SK-N-SH (cell line): Measurements from ENCODE around the gene ADAMTS3. TPM values are rescaled to one million over a fixed set of nuclear protein-coding genes. Genes with fewer than 3 reads are reported as not detected.

Experiments
- CTCF ChIA-PET: fragments of 300-600, 350-600 bp; formaldehyde crosslinking; extraction: SDS; loops from one replicate; lab custom pipeline; 2021; lab: Yijun Ruan, JAX
- POLR2A ChIA-PET: fragments of 350-600 bp; sonication (Branson Sonifier 250); formaldehyde crosslinking; extraction: SDS; loops from one replicate; lab custom pipeline; 2020; ENCODE audit warnings: antibody characterized with exemption, inconsistent platforms; lab: Yijun Ruan, JAX
- DNase-seq: peaks from one replicate; pipeline ENCODE4 v3.0.0; 2012
- H2AFZ ChIP-seq: fragments of 200-600 bp; sonication (generic); 2 replicates; pipeline ENCODE4 v1.8.1; 2016; ENCODE audit warnings: antibody characterized with exemption, mild to moderate bottlenecking, low read depth
- H3F3A ChIP-seq: fragments of 200-600 bp; sonication (generic); replicated peaks from 2 replicates; pipeline ENCODE3; 2016; ENCODE audit warnings: antibody characterized with exemption, mild to moderate bottlenecking; ENCODE audit not compliant: insufficient read depth
- H3K27ac ChIP-seq, 2 experiments: fragments of 200-500 bp in 1 of 2; fragments of 200-600 bp in 1 of 2; sonication (Bioruptor generic) in 1 of 2; sonication (generic), shearing (Covaris generic) in 1 of 2; 2 replicates each; pipeline versions ENCODE4 v1.5.1 to v1.6.1; 2014 to 2016; ENCODE audit warnings: low read depth in 2 of 2, inconsistent platforms in 1 of 2, low read length in 1 of 2, mild to moderate bottlenecking in 1 of 2, mixed read lengths in 1 of 2
- H3K27me3 ChIP-seq: fragments of 200-600 bp; sonication (generic), shearing (Covaris generic); 2 replicates; pipeline ENCODE4 v1.6.1; 2016; ENCODE audit warnings: mixed run types; ENCODE audit not compliant: insufficient read depth
- H3K36me3 ChIP-seq, 2 experiments: fragments of 200-500 bp in 1 of 2; fragments of 200-600 bp in 1 of 2; sonication (Bioruptor generic) in 1 of 2; sonication (generic) in 1 of 2; replicated peaks in 1 of 2; 2 replicates each; pipeline versions ENCODE3 to v1.5.1; 2014 to 2016; ENCODE audit warnings: low read length in 1 of 2, mild to moderate bottlenecking in 1 of 2; ENCODE audit not compliant: insufficient read depth in 2 of 2, control insufficient read depth in 1 of 2
- H3K4me1 ChIP-seq, 2 experiments: fragments of 200-500 bp in 1 of 2; fragments of 200-600 bp in 1 of 2; sonication (Bioruptor generic) in 1 of 2; sonication (generic), shearing (Covaris generic) in 1 of 2; 2 replicates each; pipeline versions ENCODE4 v1.5.1 to v1.6.1; 2014 to 2016; ENCODE audit warnings: low read depth in 1 of 2, low read length in 1 of 2, mixed run types in 1 of 2; ENCODE audit not compliant: insufficient read depth in 2 of 2, control insufficient read depth in 1 of 2
- H3K4me2 ChIP-seq: fragments of 200-600 bp; sonication (generic), shearing (Covaris generic); 2 replicates; pipeline ENCODE4 v1.6.1; 2017; ENCODE audit warnings: mixed run types
- H3K4me3 ChIP-seq, 2 experiments: fragments of 200-500 bp in 1 of 2; fragments of 200-600 bp in 1 of 2; sonication (Bioruptor generic) in 1 of 2; sonication (generic), shearing (Covaris generic) in 1 of 2; 2 replicates each; pipeline versions ENCODE4 v1.5.1 to v1.8.1; 2014 to 2016; ENCODE audit warnings: low read depth in 2 of 2, inconsistent platforms in 1 of 2, low read length in 1 of 2, mild to moderate bottlenecking in 1 of 2, mixed read lengths in 1 of 2, moderate library complexity in 1 of 2
- H3K79me2 ChIP-seq: fragments of 200-600 bp; sonication (generic); 2 replicates; pipeline ENCODE4 v1.8.1; 2017; ENCODE audit warnings: mild to moderate bottlenecking; ENCODE audit not compliant: insufficient read depth
- H3K9ac ChIP-seq: fragments of 200-600 bp; sonication (generic); 2 replicates; pipeline ENCODE4 v1.6.1; 2017; ENCODE audit warnings: mixed run types
- H3K9me2 ChIP-seq: fragments of 200-600 bp; sonication (generic); 2 replicates; pipeline ENCODE4 v1.6.1; 2017; ENCODE audit warnings: mixed run types
- H3K9me3 ChIP-seq: fragments of 200-600 bp; sonication (generic); 2 replicates; pipeline ENCODE4 v1.6.1; 2017; ENCODE audit warnings: mixed run types, mild to moderate bottlenecking, moderate library complexity
- H4K20me1 ChIP-seq: fragments of 200-600 bp; sonication (generic); 2 replicates; pipeline ENCODE4 v1.6.1; 2017; ENCODE audit warnings: mild to moderate bottlenecking, mixed run types; ENCODE audit not compliant: insufficient read depth
- ELF1 ChIP-seq: IDR thresholded peaks from 2 replicates; pipeline ENCODE4 v1.4.0; 2012
- EZH2phosphoT487 ChIP-seq: fragments of 200-600 bp; sonication (generic); IDR thresholded peaks from 2 replicates; pipeline ENCODE4 v1.6.1; 2017; ENCODE audit warnings: low read depth, mixed run types, mild to moderate bottlenecking, antibody characterized with exemption, moderate library complexity, borderline replicate concordance
- GABPA ChIP-seq: IDR thresholded peaks from 2 replicates; pipeline ENCODE4 v1.4.0; 2012; ENCODE audit warnings: low read depth, mild to moderate bottlenecking
- JUND ChIP-seq: IDR thresholded peaks from 2 replicates; pipeline ENCODE4 v1.4.0; 2012
- MXI1 ChIP-seq: IDR thresholded peaks from 2 replicates; pipeline ENCODE4 v1.6.1; 2012; ENCODE audit warnings: mild to moderate bottlenecking, low read depth, low read length, improper control_type of control experiment
- NFIC ChIP-seq: IDR thresholded peaks from 2 replicates; pipeline ENCODE4 v1.4.0; 2012; ENCODE audit warnings: borderline replicate concordance
- NRF1 ChIP-seq: IDR thresholded peaks from 2 replicates; pipeline ENCODE4 v1.6.1; 2012; ENCODE audit warnings: low read depth, mild to moderate bottlenecking, low read length
- RXRA ChIP-seq: IDR thresholded peaks from 2 replicates; pipeline ENCODE4 v1.4.0; 2012; ENCODE audit warnings: low read depth, mild to moderate bottlenecking, borderline replicate concordance
- TAF1 ChIP-seq: IDR thresholded peaks from 2 replicates; pipeline ENCODE4 v1.6.1; 2012; ENCODE audit warnings: low read depth, mild to moderate bottlenecking, low read length, moderate library complexity, borderline replicate concordance
- TCF12 ChIP-seq: IDR thresholded peaks from 2 replicates; pipeline ENCODE4 v1.4.0; 2012
- WGBS: methylation state at CpG from one replicate; pipeline ENCODE4 v1.1.6; 2017; ENCODE audit warnings: low lambda C conversion rate; 5-methylcytosine and 5-hydroxymethylcytosine counted together
- polyA plus RNA-seq, 3 experiments: library from polyadenylated mRNA; depleted of rRNA; stranded (reverse); fragments of >200 nt; gene quantifications; 2 replicates each; pipeline ENCODE4 v1.2.3, GENCODE V29; 2012
- TF ChIP-seq, protein P1 (sequence below): IDR thresholded peaks from 2 replicates; pipeline ENCODE4 v1.4.0; 2012; ENCODE audit warnings: low read depth, borderline replicate concordance
- TF ChIP-seq, protein P2 (sequence below): IDR thresholded peaks from 2 replicates; pipeline ENCODE4 v1.6.1; 2012; ENCODE audit warnings: mild to moderate bottlenecking, low read depth, low read length, moderate library complexity

Gene ADAMTS3
- polyA plus RNA-seq, 1 of the 3 experiments (the other 2 are of a cell fraction), result 0.99 TPM

DNA sequence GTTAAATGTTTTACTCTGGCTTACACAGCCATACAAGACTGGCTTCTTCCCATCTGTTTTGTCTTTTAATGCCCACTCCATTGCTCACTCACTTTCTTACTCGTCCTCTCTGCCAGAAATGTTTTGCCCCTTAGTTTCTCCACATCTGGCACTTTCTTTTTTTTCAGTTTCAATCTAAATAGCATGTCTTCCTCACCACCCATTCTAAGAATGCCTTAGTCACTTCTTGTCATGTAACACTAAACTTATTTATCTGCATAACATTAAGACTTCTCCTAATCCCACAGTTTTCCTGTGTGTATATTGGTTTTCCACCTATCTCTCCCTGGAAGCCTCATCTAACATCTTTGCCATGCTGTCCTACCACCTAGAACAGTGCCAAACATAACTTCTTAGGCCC is 119.3 kb downstream of the ADAMTS3 start:
- Histone ChIP-seq H3K9me2 (no peaks in the 10 kb centered on the region), H2AFZ (no peak overlapping the region), H3K4me1 (no peaks in the 10 kb centered on the region), H3K79me2 (no peaks in the 10 kb centered on the region), H3K27me3 (no peaks in the 10 kb centered on the region), H3K36me3 (no peaks in the 10 kb centered on the region), H4K20me1 (no peaks in the 10 kb centered on the region), H3F3A (no peaks in the 10 kb centered on the region), H3K4me2 (no peak overlapping the region), H3K9ac (no peak overlapping the region), H3K4me3 (no peak overlapping the region), H3K9me3 (no peaks in the 10 kb centered on the region), H3K27ac (no peak overlapping the region)
- POLR2A ChIA-PET, result no interaction called here
- CTCF ChIA-PET, result no interaction called here
- WGBS, result 28% methylated on average over 1 of the region's 1 CpG
- TF ChIP-seq, protein P1, sequence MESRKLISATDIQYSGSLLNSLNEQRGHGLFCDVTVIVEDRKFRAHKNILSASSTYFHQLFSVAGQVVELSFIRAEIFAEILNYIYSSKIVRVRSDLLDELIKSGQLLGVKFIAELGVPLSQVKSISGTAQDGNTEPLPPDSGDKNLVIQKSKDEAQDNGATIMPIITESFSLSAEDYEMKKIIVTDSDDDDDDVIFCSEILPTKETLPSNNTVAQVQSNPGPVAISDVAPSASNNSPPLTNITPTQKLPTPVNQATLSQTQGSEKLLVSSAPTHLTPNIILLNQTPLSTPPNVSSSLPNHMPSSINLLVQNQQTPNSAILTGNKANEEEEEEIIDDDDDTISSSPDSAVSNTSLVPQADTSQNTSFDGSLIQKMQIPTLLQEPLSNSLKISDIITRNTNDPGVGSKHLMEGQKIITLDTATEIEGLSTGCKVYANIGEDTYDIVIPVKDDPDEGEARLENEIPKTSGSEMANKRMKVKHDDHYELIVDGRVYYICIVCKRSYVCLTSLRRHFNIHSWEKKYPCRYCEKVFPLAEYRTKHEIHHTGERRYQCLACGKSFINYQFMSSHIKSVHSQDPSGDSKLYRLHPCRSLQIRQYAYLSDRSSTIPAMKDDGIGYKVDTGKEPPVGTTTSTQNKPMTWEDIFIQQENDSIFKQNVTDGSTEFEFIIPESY, result no peak
- TF ChIP-seq NRF1, result no peak
- no peak for TF ChIP-seq EZH2phosphoT487
- peak; percentile 45 for TF ChIP-seq TCF12
- TF ChIP-seq TAF1, result no peak
- no peak for DNase-seq

DNA sequence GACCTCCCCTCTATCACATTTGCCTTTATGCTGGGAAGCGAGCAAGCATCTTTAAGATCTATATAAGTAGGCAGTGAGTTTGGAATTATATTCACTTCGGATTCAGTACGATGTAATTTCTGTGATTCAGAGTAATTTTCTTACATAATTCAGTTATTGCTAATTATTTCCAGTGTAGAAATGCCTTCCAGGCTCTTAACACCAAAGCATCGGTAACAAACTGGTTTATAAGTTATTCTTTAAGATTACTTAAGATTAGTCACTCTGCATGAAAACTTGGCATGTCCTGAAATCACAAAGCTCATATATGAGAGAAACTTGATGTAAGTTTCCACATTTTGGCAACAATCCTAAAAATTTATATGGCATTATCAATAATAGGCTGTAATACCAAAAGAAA is 120.8 kb downstream of the ADAMTS3 start:
- ChIA-PET POLR2A (no interaction called here), CTCF (no interaction called here)
- Histone ChIP-seq H2AFZ (no peak overlapping the region), H3K79me2 (no peaks in the 10 kb centered on the region), H3K9me2 (no peaks in the 10 kb centered on the region), H3K9ac (no peak overlapping the region), H4K20me1 (no peaks in the 10 kb centered on the region), H3K36me3 (no peaks in the 10 kb centered on the region), H3K4me2 (no peak overlapping the region), H3K4me3 (no peak overlapping the region), H3K27me3 (no peaks in the 10 kb centered on the region), H3K4me1 (no peaks in the 10 kb centered on the region; a peak in 1 of 4 replicates), H3F3A (no peaks in the 10 kb centered on the region), H3K9me3 (no peaks in the 10 kb centered on the region), H3K27ac (no peak overlapping the region)
- DNase-seq, result no peak
- TF ChIP-seq MXI1, result no peak
- TF ChIP-seq ELF1, result no peak
- TF ChIP-seq JUND, result no peak
- TF ChIP-seq RXRA, result no peak
- TF ChIP-seq, protein P2, sequence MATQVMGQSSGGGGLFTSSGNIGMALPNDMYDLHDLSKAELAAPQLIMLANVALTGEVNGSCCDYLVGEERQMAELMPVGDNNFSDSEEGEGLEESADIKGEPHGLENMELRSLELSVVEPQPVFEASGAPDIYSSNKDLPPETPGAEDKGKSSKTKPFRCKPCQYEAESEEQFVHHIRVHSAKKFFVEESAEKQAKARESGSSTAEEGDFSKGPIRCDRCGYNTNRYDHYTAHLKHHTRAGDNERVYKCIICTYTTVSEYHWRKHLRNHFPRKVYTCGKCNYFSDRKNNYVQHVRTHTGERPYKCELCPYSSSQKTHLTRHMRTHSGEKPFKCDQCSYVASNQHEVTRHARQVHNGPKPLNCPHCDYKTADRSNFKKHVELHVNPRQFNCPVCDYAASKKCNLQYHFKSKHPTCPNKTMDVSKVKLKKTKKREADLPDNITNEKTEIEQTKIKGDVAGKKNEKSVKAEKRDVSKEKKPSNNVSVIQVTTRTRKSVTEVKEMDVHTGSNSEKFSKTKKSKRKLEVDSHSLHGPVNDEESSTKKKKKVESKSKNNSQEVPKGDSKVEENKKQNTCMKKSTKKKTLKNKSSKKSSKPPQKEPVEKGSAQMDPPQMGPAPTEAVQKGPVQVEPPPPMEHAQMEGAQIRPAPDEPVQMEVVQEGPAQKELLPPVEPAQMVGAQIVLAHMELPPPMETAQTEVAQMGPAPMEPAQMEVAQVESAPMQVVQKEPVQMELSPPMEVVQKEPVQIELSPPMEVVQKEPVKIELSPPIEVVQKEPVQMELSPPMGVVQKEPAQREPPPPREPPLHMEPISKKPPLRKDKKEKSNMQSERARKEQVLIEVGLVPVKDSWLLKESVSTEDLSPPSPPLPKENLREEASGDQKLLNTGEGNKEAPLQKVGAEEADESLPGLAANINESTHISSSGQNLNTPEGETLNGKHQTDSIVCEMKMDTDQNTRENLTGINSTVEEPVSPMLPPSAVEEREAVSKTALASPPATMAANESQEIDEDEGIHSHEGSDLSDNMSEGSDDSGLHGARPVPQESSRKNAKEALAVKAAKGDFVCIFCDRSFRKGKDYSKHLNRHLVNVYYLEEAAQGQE, result no peak
- no peak for TF ChIP-seq GABPA
- TF ChIP-seq NFIC, result no peak
- WGBS, result 37% methylated on average over 4 of the region's 4 CpGs
